Smooth muscle cell (in vitro differentiated cells): ENCODE data around the gene PCDHA2. TPM values are rescaled to one million over a fixed set of nuclear protein-coding genes. Genes with fewer than 3 reads are reported as not detected.
"Not testable (repeated sequence)": the region's sequence is repeated elsewhere in the genome, so short reads cannot be mapped to it uniquely, and the experiment has no call there.

Experiments
- DNase-seq: peaks from one replicate; lab custom pipeline; 2025; ENCODE audit not compliant: unreplicated experiment; lab: John Stamatoyannopoulos, UW
- H2AFZ ChIP-seq: fragments of 200-600 bp; sonication (generic); 2 replicates; pipeline ENCODE4 v1.6.0; 2016; ENCODE audit warnings: antibody characterized with exemption, low read depth, mild to moderate bottlenecking
- H3F3A ChIP-seq: fragments of 200-600 bp; sonication (generic); 2 replicates; pipeline ENCODE4 v1.6.0; 2017; ENCODE audit warnings: antibody characterized with exemption, low read depth
- H3K27ac ChIP-seq: fragments of 200-600 bp; sonication (generic); 2 replicates; pipeline ENCODE4 v1.5.1; 2016; ENCODE audit warnings: low read depth, mild to moderate bottlenecking
- H3K27me3 ChIP-seq: fragments of 200-600 bp; sonication (generic); 2 replicates; pipeline ENCODE4 v1.6.1; 2016; ENCODE audit warnings: low read depth, mild to moderate bottlenecking
- H3K36me3 ChIP-seq: fragments of 200-600 bp; sonication (generic); 2 replicates; pipeline ENCODE4 v1.5.1; 2016; ENCODE audit warnings: low read depth
- H3K4me1 ChIP-seq: fragments of 200-600 bp; sonication (generic); 2 replicates; pipeline ENCODE4 v1.5.1; 2016; ENCODE audit warnings: low read depth
- H3K4me2 ChIP-seq: fragments of 200-600 bp; sonication (generic); 2 replicates; pipeline ENCODE4 v1.6.0; 2016; ENCODE audit warnings: mild to moderate bottlenecking
- H3K4me3 ChIP-seq: fragments of 200-600 bp; sonication (generic); 2 replicates; pipeline ENCODE4 v1.5.1; 2016; ENCODE audit warnings: mild to moderate bottlenecking
- H3K79me2 ChIP-seq: fragments of 200-600 bp; sonication (generic); 2 replicates; pipeline ENCODE4 v1.6.0; 2016; ENCODE audit warnings: low read depth, mild to moderate bottlenecking
- H3K9ac ChIP-seq: fragments of 200-600 bp; sonication (generic); 2 replicates; pipeline ENCODE4 v1.6.0; 2016; ENCODE audit warnings: low read depth
- H3K9me3 ChIP-seq: fragments of 200-600 bp; sonication (generic); replicated peaks from 2 replicates; pipeline ENCODE4 v1.5.1; 2016; ENCODE audit warnings: low read depth
- H4K20me1 ChIP-seq: fragments of 200-600 bp; sonication (generic); 2 replicates; pipeline ENCODE4 v1.6.0; 2016; ENCODE audit warnings: low read depth
- CTCF ChIP-seq: fragments of 200-600 bp; sonication (generic); IDR thresholded peaks from 2 replicates; pipeline ENCODE4 v1.5.1; 2017; ENCODE audit warnings: borderline replicate concordance, mild to moderate bottlenecking, antibody characterized with exemption; ENCODE audit not compliant: insufficient read depth, poor library complexity, severe bottlenecking
- WGBS: methylation state at CpG from one replicate; pipeline ENCODE4 v1.1.7; 2016; ENCODE audit warnings: low lambda C conversion rate; 5-methylcytosine and 5-hydroxymethylcytosine counted together
- polyA plus RNA-seq: library from polyadenylated mRNA; unstranded; fragments of >200 nt; fragmentation: Nextera tagmentation; extraction: Ambion mirVana; gene quantifications from 2 replicates; pipeline ENCODE4 v1.2.1, GENCODE V29; 2016
- total RNA-seq: library from RNA; depleted of rRNA; stranded (reverse); fragments of >200 nt; gene quantifications from 2 replicates; pipeline ENCODE4 v1.2.3, GENCODE V29; 2014

Gene PCDHA2
- total and polyA plus RNA-seq, 2 experiments from 2014 or later = 2.7 to 4.7 TPM

- no peak overlapping the region for H2AFZ ChIP-seq
- H3K36me3 ChIP-seq = no peaks in the 10 kb centered on the region
- no peak overlapping the region for H3K27ac ChIP-seq
- H4K20me1 ChIP-seq = no peaks in the 10 kb centered on the region
- DNase-seq = no peak
- no peak overlapping the region for H3K4me2 ChIP-seq
- no peak for TF ChIP-seq CTCF
- no peaks in the 10 kb centered on the region for H3K4me1 ChIP-seq
- no peak overlapping the region for H3K9ac ChIP-seq
- no peaks in the 10 kb centered on the region for H3K27me3 ChIP-seq
- H3K79me2 ChIP-seq = no peaks in the 10 kb centered on the region
- H3K9me3 ChIP-seq = no peaks in the 10 kb centered on the region
- H3F3A ChIP-seq = no peaks in the 10 kb centered on the region
- H3K4me3 ChIP-seq = no peak overlapping the region
- 89% methylated on average over 2 of the region's 2 CpGs for WGBS
Observed at GRCh38 chr5:140791089-140791488, 3.6 kb upstream of the PCDHA2 start.

GRCh38 chr5:140795259-140795641 lies 598 bp downstream of the PCDHA2 start:
- Histone ChIP-seq H4K20me1 (no peaks in the 10 kb centered on the region), H3K27me3 (no peaks in the 10 kb centered on the region), H3K27ac (no peak overlapping the region), H3K4me2 (peak overlapping the region; percentile 83), H3K4me1 (no peaks in the 10 kb centered on the region), H3K9ac (no peak overlapping the region), H3F3A (no peaks in the 10 kb centered on the region), H3K9me3 (peaks cover 7% of the 10 kb centered on the region), H3K36me3 (peaks cover 4% of the 10 kb centered on the region), H2AFZ (peak overlapping the region; percentile 95), H3K79me2 (no peaks in the 10 kb centered on the region), H3K4me3 (peak overlapping the region; percentile 66)
- TF ChIP-seq CTCF = peak; percentile 39
- 24% methylated on average over 15 of the region's 15 CpGs for WGBS
- DNase-seq = no peak

- not testable (repeated sequence) for H2AFZ ChIP-seq, H3K27ac ChIP-seq, H3K36me3 ChIP-seq, H3K27me3 ChIP-seq, H3K4me1 ChIP-seq, H3K4me3 ChIP-seq, H3K4me2 ChIP-seq, H3K9me3 ChIP-seq, H4K20me1 ChIP-seq, H3F3A ChIP-seq, H3K9ac ChIP-seq, H3K79me2 ChIP-seq, DNase-seq
- 98% methylated on average over 53 of the region's 72 CpGs for WGBS
Observed at GRCh38 chr5:140796072-140796717, 1.5 kb downstream of the PCDHA2 start.

- Histone ChIP-seq H3K4me1 (no peaks in the 10 kb centered on the region), H3K27ac (no peak overlapping the region), H4K20me1 (no peaks in the 10 kb centered on the region), H3K27me3 (no peaks in the 10 kb centered on the region), H3F3A (no peaks in the 10 kb centered on the region), H3K4me2 (no peak overlapping the region), H3K79me2 (no peaks in the 10 kb centered on the region), H3K4me3 (no peak overlapping the region), H3K9me3 (peaks cover 7% of the 10 kb centered on the region), H3K36me3 (peaks cover 8% of the 10 kb centered on the region), H2AFZ (no peak overlapping the region), H3K9ac (no peak overlapping the region)
- WGBS = 98% methylated on average over 39 of the region's 39 CpGs
- DNase-seq = no peak
- TF ChIP-seq CTCF = no peak
Observed at GRCh38 chr5:140796718-140797095, 2.1 kb downstream of the PCDHA2 start.
